Activated CD8-positive, alpha-beta memory T cell treated with anti-CD3 and anti-CD28 coated beads for 36 hours (primary cell): Measurements from ENCODE around the gene DCAF8. TPM values are rescaled to one million over a fixed set of nuclear protein-coding genes. Genes with fewer than 3 reads are reported as not detected.

Experiments used
- CTCF ChIA-PET: fragments of 350-600 bp; sonication (Branson Sonifier 250); formaldehyde crosslinking; loops from one replicate; lab custom pipeline; 2021; ENCODE audit warnings: antibody characterized with exemption; lab: Charles Lee
- POLR2A ChIA-PET: fragments of 350-600 bp; sonication (Branson Sonifier 250); formaldehyde crosslinking; loops from one replicate; lab custom pipeline; 2021; ENCODE audit warnings: antibody characterized with exemption; lab: Charles Lee
- total RNA-seq, 2 experiments: library from RNA; stranded (reverse); gene quantifications; one replicate each; pipeline ENCODE4 v1.2.3, GENCODE V29; 2021

Gene DCAF8
- total RNA-seq, 2 experiments from 2014 or later = 96.7 to 99.1 TPM

DNA sequence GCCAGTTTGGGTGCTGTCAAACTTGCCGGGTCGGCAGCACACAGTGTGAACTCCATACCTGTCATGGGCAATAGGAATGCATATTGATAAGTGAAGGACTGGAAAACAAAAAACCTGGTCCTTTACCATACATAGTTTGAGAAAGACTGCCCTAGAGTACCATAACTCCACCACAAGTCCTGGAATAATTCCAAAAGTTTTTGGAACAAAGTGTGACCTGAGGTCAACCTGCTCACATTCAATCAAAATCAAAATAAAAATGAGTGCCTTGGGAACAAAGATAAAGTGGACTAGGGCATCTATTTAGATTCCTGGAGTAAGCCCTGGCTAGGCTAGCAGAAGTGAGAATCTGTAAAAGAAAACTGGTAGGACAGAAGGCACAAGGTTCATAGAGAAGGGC is 15.0 kb upstream of the DCAF8 start:
- POLR2A ChIA-PET = interaction anchor here (0.6 kb wide), 1 partner anchor 1221 kb away, joined by 6 read pairs; no protein-coding TSS in a partner anchor

DNA sequence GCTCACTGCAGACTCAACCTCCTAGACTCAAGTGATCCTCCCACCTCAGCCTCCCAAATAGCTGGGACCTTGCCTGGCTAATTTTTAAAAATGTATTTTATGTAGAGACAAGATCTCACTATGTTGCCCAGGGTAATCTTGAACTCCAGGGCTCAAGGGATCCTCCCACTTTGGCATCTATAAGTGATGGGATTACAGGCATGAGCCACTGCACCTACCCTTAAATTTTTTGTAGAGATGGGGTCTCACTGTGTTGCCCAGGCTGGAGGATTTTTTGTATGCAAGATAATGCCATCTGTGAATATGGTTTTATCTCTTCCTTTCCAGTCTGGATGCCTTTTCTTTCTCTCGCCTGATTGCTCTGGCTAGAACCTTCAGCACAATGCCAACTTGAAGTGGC is 8.7 kb upstream of the DCAF8 start:
- CTCF ChIA-PET = interaction anchor here (1.0 kb wide), 2 partner anchors 15 to 46 kb away, joined by 3 to 4 read pairs; no protein-coding TSS in a partner anchor
- POLR2A ChIA-PET = no interaction called here

More for the DNA sequence above, 15.0 kb upstream of the DCAF8 start:
- CTCF ChIA-PET = no interaction called here

DNA sequence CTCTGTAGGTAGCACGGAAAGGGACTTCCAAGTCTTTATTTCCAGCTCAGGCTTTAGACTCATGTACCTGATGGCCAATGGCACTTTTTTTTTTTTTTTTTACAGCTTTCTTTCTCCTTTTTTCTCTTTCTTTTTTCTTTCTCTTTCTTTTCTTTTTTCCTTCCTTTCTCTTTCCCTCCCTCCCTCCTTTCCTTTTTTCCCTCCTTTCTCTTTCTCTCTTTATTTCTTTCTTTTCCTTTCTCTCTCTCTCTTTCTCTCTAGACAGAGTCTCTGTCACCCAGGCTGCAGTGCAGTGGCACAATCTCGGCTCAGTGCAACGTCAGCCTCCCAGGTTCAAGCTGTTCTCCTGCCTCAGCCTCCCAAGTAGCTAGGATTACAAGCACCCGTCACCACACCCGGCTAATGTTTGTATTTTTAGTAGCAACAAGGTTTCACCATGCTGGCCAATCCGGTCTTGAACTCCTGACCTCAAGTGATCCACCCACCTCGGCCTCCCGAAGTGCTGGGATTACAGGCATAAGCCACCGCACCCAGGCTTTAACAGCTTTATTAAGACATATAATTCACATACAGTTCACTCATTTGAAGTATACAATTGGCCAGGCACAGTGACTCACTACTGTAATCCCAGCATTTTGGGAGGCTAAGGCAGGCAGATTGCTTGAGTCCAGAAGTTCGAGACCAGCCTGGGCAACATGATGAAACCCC is 5.1 kb upstream of the DCAF8 start:
- ChIA-PET POLR2A (no interaction called here), CTCF (no interaction called here)

DNA sequence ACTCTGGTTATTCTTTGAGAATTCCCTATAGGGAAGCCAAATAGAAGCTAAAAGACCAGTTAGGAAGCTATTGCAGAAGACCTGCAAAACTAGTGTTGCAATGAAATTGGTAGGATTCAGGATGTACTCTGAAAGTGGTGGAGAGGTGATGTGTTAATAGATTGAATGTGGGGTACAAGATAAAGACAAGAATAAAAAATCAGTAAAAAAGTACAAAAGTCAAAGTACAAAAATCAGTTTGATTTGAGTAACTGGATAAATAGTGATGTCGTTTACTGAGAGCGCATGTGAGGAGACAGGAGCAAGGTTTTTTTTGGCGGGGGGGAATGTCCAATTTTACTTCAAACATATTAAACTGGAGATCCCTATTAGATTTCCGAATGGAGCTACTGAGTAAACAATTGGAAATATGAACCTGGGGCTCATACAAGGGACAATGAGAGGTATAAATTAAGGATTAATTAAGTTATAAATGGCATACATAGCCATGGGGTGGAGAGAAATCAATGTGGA is 2.5 kb upstream of the DCAF8 start:
- POLR2A ChIA-PET = no interaction called here

DNA sequence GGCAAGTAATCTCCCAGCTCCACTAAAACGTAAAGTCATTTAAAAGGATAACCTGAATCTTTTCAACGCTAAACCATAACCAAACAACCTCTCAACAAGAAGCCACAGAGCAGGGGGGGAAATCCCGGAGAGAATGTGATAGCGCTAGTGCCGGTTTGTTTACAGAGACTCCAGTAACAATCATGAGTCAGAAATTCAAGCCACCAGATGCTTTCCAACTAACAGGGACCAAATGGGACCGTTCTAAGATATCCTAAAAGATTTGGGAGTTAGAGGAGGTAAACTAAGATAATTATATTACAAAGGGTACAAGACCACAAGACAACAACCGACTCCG is 825 bp downstream of the DCAF8 start:
- ChIA-PET POLR2A (interaction anchor here (0.6 to 1.2 kb wide), 3 partner anchors 20 to 789 kb away, joined by 3 to 6 read pairs (median 4); partner anchors contain the start of gene IGSF8), CTCF (interaction anchor here (1.2 to 4.2 kb wide), 4 partner anchors 10 to 68 kb away, joined by 3 to 18 read pairs (median 4); partner anchors contain the start of gene PEX19)

More for the DNA sequence above, 2.5 kb upstream of the DCAF8 start:
- CTCF ChIA-PET = interaction anchor here (1.9 to 2.8 kb wide), 2 partner anchors 13 to 20 kb away, joined by 5 to 7 read pairs; partner anchors contain the start of gene PEX19

DNA sequence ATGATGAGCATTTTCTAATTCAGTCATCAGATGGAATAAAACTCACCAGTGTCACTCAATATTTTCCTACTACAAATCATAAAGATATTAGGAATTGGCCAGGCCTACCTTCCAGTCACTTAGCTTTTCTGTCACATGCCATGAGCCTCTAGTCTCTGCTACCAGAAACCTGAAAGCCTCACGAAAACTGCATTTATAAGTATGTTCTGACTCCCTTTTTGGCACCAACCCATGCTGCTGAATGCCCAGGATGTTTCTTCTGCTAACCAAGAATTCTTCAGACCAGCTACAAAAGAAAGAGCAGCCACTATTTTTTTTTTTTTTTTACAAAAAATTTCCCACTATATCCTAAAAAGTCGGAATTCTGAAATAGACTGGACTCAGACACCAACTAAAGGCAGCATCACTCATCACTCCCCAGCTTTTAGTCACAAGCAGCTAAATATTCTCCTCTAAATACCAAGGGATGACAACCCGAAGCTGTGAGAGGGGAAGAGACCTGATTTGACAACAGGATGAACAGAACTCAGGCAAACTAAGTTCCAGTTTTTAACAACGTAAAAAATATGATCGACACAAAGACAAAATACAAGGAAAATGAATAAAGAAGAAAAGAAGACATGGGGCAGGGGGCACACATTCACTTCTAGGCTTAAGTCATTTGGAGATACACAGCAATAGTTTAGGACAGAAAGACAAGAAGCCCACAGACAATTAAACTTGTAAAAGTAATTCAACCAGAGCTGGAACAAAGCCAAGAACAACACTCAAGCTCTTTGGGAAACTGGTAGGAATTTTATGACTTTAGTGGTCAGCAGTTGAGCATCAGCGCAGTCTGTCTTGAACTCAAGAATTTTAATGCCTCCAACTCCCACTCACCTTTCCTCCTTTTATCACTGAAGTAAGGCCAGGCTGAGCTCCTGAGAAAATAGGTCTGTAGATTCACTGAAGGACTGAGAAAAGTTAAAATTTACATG is 1.7 kb downstream of the DCAF8 start:
- POLR2A ChIA-PET = interaction anchor here (0.6 to 0.7 kb wide), 2 partner anchors 12 to 72 kb away, joined by 3 to 6 read pairs; no protein-coding TSS in a partner anchor
- CTCF ChIA-PET = interaction anchor here (0.7 to 4.2 kb wide), 6 partner anchors 9 to 47 kb away, joined by 3 to 18 read pairs (median 3); partner anchors contain the start of gene PEX19

DNA sequence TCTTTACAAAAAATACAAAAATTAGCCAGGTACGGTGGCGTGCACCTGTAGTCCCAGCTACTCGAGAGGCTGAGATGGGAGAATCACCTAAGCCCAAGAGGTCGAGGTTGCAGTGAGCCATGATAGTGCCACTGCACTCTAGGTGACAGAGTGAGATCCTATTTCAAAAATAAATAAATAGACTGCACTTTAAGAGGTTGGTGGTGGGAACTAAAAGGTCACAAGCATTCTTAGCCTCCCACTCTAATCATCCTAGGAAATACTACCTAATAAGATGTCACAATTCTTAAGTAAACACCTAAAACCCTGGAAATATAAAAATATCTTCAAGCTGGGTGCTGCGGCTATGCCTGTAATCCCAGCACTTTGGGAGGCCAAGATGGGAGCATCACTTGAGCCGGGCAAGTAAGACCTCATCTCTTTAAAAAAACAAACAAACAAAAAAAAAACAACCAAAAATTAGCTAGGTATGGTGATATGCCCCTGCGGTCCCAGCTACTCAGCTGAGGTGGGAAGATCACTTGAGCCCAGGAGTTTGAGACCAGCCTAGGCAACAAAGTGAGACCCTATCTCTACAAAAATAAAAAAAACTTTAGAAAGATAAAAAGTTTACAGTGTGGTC is 4.1 kb downstream of the DCAF8 start:
- CTCF ChIA-PET = no interaction called here
- POLR2A ChIA-PET = no interaction called here

DNA sequence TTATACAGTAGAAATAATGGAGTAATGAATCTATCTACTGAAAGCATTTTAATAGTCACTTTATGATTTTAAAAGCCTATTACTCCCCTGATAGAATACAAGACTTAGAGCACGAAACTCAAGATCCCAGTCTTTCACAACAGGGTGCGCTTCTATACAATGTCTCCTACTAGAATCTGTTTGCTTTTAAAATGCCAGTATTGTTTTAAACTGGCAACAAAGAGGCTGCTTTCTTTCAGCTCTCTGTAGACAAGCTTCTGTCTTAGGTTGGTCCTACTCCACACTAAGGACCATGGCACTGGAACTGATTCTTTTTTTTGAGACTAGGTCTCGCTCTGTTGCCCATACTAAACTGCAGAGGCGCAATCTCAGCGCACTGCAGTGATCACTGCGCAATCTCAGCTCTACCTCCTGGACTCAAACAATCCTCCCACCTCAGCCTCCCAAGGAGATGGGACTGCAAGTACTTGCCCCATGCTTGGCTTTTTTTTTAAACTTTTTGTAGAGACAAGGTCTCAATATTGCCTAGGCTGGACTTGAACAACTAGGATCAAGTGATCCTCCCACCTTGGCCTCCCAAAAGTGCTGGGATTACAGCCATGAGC is 4.8 kb downstream of the DCAF8 start:
- ChIA-PET CTCF (interaction anchor here (1.5 to 1.6 kb wide), 2 partner anchors 34 to 156 kb away, joined by 3 to 5 read pairs; no protein-coding TSS in a partner anchor), POLR2A (no interaction called here)

DNA sequence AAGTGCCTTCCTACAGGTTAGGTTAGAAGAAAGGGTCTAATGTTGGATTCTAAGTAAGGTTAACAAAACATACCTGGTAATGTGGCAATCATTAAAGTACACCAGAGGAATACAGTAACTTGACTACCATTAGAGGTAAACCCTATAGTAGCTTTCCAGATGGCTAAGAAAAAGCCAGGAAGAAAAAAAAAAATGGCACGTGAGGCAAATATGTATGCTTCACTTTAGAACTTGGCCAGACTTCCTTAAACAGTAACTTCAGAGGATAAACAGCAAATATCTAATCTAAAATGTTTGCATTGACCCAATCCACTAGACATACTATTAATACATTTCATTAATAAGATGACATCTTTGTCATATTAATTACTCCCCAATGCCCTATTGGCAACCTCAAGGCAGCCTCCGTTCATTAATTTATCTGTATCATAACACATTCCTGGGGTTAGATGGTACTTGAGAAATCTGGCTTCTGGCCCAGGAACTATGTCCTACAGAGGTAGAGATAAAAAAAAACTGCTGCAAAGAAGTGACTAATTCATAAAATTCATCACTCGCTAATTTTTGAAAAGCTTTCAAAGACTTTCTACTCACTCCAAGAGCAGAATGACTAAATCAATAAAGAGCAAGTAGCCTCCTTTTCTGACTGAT is 5.8 kb downstream of the DCAF8 start:
- CTCF ChIA-PET = interaction anchor here (1.1 to 1.6 kb wide), 3 partner anchors 14 to 155 kb away, joined by 3 to 5 read pairs (median 3); no protein-coding TSS in a partner anchor
- POLR2A ChIA-PET = no interaction called here

DNA sequence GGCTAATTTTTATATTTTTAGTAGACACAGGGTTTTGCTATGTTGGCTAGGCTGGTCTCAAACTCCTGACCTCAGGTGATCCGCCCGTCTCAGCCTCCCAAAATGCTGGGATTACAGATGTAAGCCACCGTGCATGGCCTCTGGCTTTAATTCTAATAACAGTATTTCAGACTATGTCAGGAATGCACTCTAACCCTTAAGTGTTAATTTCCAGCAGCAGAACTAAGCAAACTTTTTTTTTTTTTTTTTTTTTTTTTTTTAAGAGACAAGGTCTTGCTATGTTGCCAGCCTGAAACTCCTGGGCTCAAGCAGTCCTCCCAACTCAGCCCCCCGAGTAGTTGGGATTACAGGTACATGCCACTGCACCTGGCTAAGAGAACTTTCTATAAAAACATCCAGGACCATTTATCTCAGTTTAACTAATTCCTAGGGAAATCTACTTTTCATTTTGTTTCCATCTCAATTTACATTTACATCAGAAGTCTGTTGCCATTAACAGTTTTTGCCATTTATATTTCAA is 6.5 kb downstream of the DCAF8 start:
- POLR2A ChIA-PET = no interaction called here
- CTCF ChIA-PET = interaction anchor here (1.1 to 1.6 kb wide), 3 partner anchors 15 to 155 kb away, joined by 3 read pairs; no protein-coding TSS in a partner anchor

DNA sequence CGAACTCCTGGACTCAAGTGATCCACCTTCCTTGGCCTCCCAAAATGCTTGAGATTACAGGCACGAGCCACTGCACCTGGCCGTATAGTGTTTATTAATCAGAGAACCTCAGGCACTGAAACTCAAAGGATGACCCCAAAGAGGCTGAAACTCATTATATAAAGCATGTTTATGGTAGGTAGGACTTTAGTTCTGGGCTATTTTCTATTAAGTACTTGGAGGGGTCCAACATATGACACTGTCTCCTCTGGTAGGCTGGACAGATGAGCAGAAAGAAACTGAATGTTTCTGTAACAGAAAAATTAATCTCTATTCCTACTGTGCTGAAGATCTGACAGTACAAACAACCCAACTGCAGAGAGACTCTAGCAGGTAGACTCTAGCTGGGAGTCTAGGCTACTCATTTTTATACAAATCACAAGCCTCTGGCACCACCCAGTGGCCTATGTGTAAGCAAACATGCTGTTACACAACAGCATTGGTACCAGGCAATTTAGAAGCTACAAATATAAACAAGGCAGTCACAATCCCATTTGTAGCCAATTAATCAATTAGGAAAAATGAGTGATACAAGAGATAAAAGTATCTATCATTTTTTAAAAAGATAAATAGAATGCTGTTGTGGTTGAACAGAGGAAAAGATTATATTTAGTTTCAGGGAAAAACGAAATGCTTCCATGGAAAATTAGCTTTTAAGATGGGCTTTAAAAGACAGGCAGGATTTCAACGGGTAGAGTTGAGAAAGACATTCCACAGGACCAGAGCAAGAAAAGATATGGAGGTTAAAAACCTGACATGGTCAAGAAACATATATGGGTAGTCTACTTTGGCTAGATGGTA is 10.4 kb downstream of the DCAF8 start:
- POLR2A ChIA-PET = interaction anchor here (0.6 kb wide), 1 partner anchor 192 kb away, joined by 5 read pairs; no protein-coding TSS in a partner anchor
- CTCF ChIA-PET = interaction anchor here (1.0 to 2.3 kb wide), 18 partner anchors 9 to 166 kb away, joined by 3 to 18 read pairs (median 4); partner anchors contain the start of genes CASQ1, DCAF8 and PEX19

DNA sequence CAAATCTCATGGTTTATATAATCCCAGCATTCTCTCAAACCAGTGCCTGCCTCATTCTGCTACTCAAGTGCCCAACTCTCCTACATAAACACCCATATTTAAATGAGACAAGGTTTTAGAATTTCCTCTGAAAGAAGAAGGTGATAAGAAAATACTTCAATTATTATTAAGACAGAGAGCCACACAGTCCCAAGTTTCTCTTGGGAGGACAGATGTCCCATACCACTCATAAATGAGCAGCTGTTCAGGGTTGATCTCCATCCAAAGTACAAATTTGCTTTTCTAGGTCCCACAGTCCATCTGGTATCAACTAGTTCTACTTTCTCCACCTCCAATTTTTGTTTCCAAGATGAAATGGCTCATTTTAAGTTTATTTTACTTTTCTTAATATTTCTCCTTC is 11.3 kb downstream of the DCAF8 start:
- ChIA-PET CTCF (interaction anchor here (1.3 to 2.3 kb wide), 7 partner anchors 11 to 165 kb away, joined by 3 to 18 read pairs (median 4); partner anchors contain the start of genes CASQ1 and DCAF8), POLR2A (no interaction called here)

DNA sequence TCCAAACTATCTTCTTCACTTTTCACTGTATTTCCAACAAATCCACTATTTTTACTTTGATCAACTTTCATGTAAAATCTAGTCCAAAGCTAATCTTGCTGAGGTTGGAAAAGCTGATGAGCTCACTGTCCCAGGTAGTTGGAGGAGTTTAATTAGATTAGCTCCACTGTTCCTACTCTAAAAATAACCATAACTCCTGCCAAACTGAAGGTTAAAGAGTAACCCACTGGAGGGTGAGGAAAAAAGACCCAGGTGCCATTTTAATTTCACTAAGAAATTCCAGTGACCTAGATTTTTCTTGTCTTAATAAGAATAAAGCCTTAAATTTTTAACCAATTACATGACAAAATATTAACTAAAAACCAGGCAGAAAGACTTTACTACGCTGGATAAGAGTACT is 15.3 kb downstream of the DCAF8 start:
- POLR2A ChIA-PET = no interaction called here
- CTCF ChIA-PET = no interaction called here

DNA sequence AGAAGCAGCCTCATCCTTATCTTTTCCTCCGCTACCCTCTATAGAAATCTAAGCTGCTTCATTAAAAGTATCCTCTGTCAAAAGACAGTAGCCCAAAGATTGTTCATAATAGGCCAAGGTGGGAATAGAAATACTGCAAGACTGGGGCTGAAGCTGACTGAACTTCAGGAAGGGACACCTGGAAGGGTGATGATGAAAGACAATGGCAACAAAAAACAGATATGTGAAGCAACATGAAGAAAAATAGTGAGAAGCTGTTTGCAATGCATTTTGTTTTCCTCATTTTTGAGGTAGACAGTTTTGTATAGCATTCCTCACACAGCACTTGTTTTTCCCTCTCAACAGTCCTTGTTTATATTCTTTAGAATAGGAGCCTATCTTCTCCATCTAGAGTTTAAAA is 16.9 kb downstream of the DCAF8 start:
- ChIA-PET POLR2A (no interaction called here), CTCF (no interaction called here)

DNA sequence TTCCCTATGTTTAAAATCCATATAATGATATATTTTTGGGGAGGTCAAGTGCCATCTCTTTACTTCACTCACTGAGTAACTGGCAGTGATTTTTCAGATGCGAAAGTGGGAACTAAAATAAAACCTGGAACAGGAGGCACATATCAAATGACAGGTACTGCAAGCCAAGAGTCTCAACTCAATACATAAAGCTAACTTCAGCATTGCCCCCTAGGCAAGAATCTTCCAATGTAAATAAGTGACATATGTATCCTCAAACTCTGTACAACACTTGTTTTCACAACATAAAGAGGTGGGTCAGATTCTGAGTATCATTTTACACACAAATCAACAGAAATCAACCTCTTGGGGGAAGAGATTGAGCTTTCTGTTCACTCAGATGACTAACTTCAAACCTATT is 18.1 kb downstream of the DCAF8 start:
- CTCF ChIA-PET = interaction anchor here (0.6 to 2.2 kb wide), 6 partner anchors 8 to 746 kb away, joined by 3 to 9 read pairs (median 4); no protein-coding TSS in a partner anchor
- POLR2A ChIA-PET = no interaction called here

DNA sequence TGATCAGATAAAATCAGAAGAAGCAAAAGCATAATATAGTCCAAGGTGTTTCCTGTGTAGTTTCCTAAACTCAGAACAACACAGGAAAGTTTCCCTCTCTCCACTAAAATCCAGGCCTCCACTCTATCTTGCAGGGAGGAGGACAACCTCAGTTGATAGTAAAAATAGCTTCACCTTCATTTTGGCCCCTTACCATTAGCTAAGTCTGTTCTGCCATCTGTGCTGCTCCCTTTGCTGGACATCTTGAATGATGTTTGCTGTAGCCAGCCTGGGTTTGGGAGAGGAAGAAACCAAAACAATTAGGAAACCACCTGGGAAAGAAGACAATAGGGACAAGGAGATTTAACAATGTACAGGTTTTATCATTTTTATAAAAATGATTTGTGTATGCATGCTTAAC is 18.6 kb downstream of the DCAF8 start:
- POLR2A ChIA-PET = interaction anchor here (0.6 kb wide), 1 partner anchor 142 kb away, joined by 9 read pairs; no protein-coding TSS in a partner anchor
- CTCF ChIA-PET = interaction anchor here (0.7 to 2.2 kb wide), 6 partner anchors 9 to 75 kb away, joined by 3 to 9 read pairs (median 4); no protein-coding TSS in a partner anchor
